HepG2 (cell line): ENCODE results near the gene PFN1. TPM values are rescaled to one million over a fixed set of nuclear protein-coding genes. Genes with fewer than 3 reads are reported as not detected.
A peak's percentile ranks its signal among the peaks of the same experiment; 100 is the strongest.

ENCODE experiments used
- ARID3A ChIP-seq: IDR thresholded peaks from 2 replicates; pipeline ENCODE4 v1.6.1; 2012; ENCODE audit warnings: low read depth, low read length, improper control_type of control experiment
- CREM ChIP-seq, 2 experiments: sonication (generic) in 1 of 2; formaldehyde crosslinking in 1 of 2; IDR thresholded peaks; 2 replicates each; pipeline versions ENCODE4 v1.4.0 to v1.6.1; 2016 to 2020; ENCODE audit warnings: antibody characterized with exemption in 1 of 2, mild to moderate bottlenecking in 1 of 2, missing genetic modification reagents in 1 of 2
- ERF ChIP-seq: IDR thresholded peaks from 2 replicates; pipeline ENCODE4 v1.6.1; 2018; ENCODE audit warnings: missing biosample characterization, missing genetic modification reagents
- GABPA ChIP-seq, 2 experiments: IDR thresholded peaks; 2 replicates each; pipeline ENCODE4 v1.6.1; 2011 to 2016; ENCODE audit warnings: low read depth in 2 of 2, low read length in 1 of 2, missing biosample characterization in 1 of 2, missing genetic modification characterization in 1 of 2
- HDAC1 ChIP-seq: sonication (generic); formaldehyde crosslinking; IDR thresholded peaks from 2 replicates; pipeline ENCODE4 v1.5.1; 2020; ENCODE audit warnings: mild to moderate bottlenecking, missing genetic modification reagents
- HNF4A ChIP-seq: sonication (generic); formaldehyde crosslinking; IDR thresholded peaks from 2 replicates; pipeline ENCODE4 v1.4.0; 2020; ENCODE audit warnings: missing genetic modification reagents
- KDM4B ChIP-seq: sonication (generic); formaldehyde crosslinking; IDR thresholded peaks from 2 replicates; pipeline ENCODE4 v1.4.0; 2020; ENCODE audit warnings: missing genetic modification reagents
- PAWR ChIP-seq: sonication (generic); formaldehyde crosslinking; IDR thresholded peaks from 2 replicates; pipeline ENCODE4 v1.4.0; 2020; ENCODE audit warnings: missing genetic modification reagents, mild to moderate bottlenecking, borderline replicate concordance
- ZFY ChIP-seq: sonication (generic); formaldehyde crosslinking; IDR thresholded peaks from 2 replicates; pipeline ENCODE4 v1.4.0; 2020; ENCODE audit warnings: missing genetic modification reagents
- ZNF329 ChIP-seq: sonication (generic); formaldehyde crosslinking; IDR thresholded peaks from 2 replicates; pipeline ENCODE4 v1.9.0; 2021; ENCODE audit warnings: low read depth, mild to moderate bottlenecking, missing genetic modification reagents
- ZNF615 ChIP-seq: sonication (generic); formaldehyde crosslinking; IDR thresholded peaks from 2 replicates; pipeline ENCODE4 v1.5.0; 2020; ENCODE audit warnings: mild to moderate bottlenecking, missing genetic modification reagents, borderline replicate concordance
- ZNF883 ChIP-seq: sonication (generic); formaldehyde crosslinking; IDR thresholded peaks from 2 replicates; pipeline ENCODE4 v1.5.1; 2020; ENCODE audit warnings: mild to moderate bottlenecking, missing genetic modification reagents; ENCODE audit errors: not compliant biosample characterization
- polyA plus RNA-seq, 8 experiments: library from polyadenylated mRNA; depleted of rRNA in 3 of 8; stranded (reverse) in 7 of 8; unstranded in 1 of 8; fragments of >200 nt; fragmentation: Illumina TruSeq in 4 of 8; extraction: Trizol in 4 of 8; gene quantifications; 2 replicates each; pipeline versions ENCODE4 v1.2.1 to v1.2.3, GENCODE V29; 2011 to 2016; ENCODE audit warnings: low read depth in 4 of 8, missing spikeins in 1 of 8, mixed read lengths in 1 of 8; ENCODE audit not compliant: insufficient read depth in 1 of 8
- total RNA-seq, 5 experiments: library from RNA; depleted of rRNA; stranded (reverse); fragments of >200 nt; fragmentation: Illumina TruSeq; extraction: Trizol; gene quantifications; 2 replicates each; pipeline ENCODE4 v1.2.3, GENCODE V29; 2016; ENCODE audit warnings: low read depth in 1 of 5
- TF ChIP-seq, protein P1 (sequence below): sonication (generic); formaldehyde crosslinking; IDR thresholded peaks from 2 replicates; pipeline ENCODE4 v1.5.0; 2020; ENCODE audit warnings: mild to moderate bottlenecking, missing genetic modification reagents, borderline replicate concordance
- TF ChIP-seq, protein P2 (sequence below): sonication (generic); formaldehyde crosslinking; IDR thresholded peaks from 2 replicates; pipeline ENCODE4 v1.4.0; 2020; ENCODE audit warnings: missing genetic modification reagents, borderline replicate concordance
- TF ChIP-seq, protein P3 (sequence below): sonication (generic); formaldehyde crosslinking; IDR thresholded peaks from 2 replicates; pipeline ENCODE4 v1.4.0; 2020; ENCODE audit warnings: missing genetic modification reagents, borderline replicate concordance
- TF ChIP-seq, protein P4 (sequence below): sonication (generic); IDR thresholded peaks from 2 replicates; pipeline ENCODE4 v1.6.1; 2016; ENCODE audit warnings: low read depth, borderline replicate concordance

Gene PFN1
- total and polyA plus RNA-seq, 2 of the 13 experiments (the other 11 are each of a cell fraction or from before 2014, with no cell fraction given) = 494 to 613 TPM

GRCh38 chr17:4966844-4967538 lies 18.7 kb upstream of the PFN1 start (continued):
- 0 out of 2 replicates have a peak, but pooled peaks have one; percentile 46 for TF ChIP-seq ERF (CRISPR knock-in tag)
- peak; percentile 44; the same call in 1 of the 2 replicates for TF ChIP-seq ARID3A
- TF ChIP-seq ZNF615 (CRISPR knock-in tag) = 0 out of 2 replicates have a peak, but pooled peaks have one; percentile 56
- TF ChIP-seq ZNF883 = peak; percentile 37
- no peak for TF ChIP-seq PAWR (CRISPR knock-in tag)
- no peak; the same call in 1 of the 2 replicates for TF ChIP-seq ZFY (CRISPR knock-in tag)
- no peak for TF ChIP-seq ZNF329 (CRISPR knock-in tag)
- TF ChIP-seq, protein P1, sequence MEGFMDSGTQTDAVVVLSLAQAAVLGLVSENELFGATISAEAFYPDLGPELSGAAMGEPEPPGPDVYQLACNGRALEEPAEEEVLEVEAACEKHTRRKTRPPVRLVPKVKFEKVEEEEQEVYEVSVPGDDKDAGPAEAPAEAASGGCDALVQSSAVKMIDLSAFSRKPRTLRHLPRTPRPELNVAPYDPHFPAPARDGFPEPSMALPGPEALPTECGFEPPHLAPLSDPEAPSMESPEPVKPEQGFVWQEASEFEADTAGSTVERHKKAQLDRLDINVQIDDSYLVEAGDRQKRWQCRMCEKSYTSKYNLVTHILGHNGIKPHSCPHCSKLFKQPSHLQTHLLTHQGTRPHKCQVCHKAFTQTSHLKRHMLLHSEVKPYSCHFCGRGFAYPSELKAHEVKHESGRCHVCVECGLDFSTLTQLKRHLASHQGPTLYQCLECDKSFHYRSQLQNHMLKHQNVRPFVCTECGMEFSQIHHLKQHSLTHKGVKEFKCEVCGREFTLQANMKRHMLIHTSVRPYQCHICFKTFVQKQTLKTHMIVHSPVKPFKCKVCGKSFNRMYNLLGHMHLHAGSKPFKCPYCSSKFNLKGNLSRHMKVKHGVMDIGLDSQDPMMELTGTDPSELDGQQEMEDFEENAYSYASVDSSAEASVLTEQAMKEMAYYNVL (CRISPR knock-in tag) = no peak; the same call in 1 of the 2 replicates
- no peak for TF ChIP-seq KDM4B
- TF ChIP-seq, protein P2, sequence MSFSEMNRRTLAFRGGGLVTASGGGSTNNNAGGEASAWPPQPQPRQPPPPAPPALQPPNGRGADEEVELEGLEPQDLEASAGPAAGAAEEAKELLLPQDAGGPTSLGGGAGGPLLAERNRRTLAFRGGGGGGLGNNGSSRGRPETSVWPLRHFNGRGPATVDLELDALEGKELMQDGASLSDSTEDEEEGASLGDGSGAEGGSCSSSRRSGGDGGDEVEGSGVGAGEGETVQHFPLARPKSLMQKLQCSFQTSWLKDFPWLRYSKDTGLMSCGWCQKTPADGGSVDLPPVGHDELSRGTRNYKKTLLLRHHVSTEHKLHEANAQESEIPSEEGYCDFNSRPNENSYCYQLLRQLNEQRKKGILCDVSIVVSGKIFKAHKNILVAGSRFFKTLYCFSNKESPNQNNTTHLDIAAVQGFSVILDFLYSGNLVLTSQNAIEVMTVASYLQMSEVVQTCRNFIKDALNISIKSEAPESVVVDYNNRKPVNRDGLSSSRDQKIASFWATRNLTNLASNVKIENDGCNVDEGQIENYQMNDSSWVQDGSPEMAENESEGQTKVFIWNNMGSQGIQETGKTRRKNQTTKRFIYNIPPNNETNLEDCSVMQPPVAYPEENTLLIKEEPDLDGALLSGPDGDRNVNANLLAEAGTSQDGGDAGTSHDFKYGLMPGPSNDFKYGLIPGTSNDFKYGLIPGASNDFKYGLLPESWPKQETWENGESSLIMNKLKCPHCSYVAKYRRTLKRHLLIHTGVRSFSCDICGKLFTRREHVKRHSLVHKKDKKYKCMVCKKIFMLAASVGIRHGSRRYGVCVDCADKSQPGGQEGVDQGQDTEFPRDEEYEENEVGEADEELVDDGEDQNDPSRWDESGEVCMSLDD = no peak
- peak; percentile 69 for TF ChIP-seq HDAC1 (CRISPR knock-in tag)
- TF ChIP-seq, protein P3, sequence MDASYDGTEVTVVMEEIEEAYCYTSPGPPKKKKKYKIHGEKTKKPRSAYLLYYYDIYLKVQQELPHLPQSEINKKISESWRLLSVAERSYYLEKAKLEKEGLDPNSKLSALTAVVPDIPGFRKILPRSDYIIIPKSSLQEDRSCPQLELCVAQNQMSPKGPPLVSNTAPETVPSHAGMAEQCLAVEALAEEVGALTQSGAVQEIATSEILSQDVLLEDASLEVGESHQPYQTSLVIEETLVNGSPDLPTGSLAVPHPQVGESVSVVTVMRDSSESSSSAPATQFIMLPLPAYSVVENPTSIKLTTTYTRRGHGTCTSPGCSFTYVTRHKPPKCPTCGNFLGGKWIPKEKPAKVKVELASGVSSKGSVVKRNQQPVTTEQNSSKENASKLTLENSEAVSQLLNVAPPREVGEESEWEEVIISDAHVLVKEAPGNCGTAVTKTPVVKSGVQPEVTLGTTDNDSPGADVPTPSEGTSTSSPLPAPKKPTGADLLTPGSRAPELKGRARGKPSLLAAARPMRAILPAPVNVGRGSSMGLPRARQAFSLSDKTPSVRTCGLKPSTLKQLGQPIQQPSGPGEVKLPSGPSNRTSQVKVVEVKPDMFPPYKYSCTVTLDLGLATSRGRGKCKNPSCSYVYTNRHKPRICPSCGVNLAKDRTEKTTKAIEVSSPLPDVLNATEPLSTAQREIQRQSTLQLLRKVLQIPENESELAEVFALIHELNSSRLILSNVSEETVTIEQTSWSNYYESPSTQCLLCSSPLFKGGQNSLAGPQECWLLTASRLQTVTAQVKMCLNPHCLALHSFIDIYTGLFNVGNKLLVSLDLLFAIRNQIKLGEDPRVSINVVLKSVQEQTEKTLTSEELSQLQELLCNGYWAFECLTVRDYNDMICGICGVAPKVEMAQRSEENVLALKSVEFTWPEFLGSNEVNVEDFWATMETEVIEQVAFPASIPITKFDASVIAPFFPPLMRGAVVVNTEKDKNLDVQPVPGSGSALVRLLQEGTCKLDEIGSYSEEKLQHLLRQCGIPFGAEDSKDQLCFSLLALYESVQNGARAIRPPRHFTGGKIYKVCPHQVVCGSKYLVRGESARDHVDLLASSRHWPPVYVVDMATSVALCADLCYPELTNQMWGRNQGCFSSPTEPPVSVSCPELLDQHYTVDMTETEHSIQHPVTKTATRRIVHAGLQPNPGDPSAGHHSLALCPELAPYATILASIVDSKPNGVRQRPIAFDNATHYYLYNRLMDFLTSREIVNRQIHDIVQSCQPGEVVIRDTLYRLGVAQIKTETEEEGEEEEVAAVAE (CRISPR knock-in tag) = peak; percentile 48
- peak; percentile 50 for TF ChIP-seq GABPA (IDR thresholded peaks at IDR 0.05; ENCODE audit: low read depth, low read length)
- no peak; the same call in 1 of the 2 replicates for TF ChIP-seq GABPA (CRISPR knock-in tag; IDR thresholded peaks at IDR 0.05; ENCODE audit: low read depth)
- no peak for TF ChIP-seq HNF4A (CRISPR knock-in tag)
- TF ChIP-seq, protein P4, sequence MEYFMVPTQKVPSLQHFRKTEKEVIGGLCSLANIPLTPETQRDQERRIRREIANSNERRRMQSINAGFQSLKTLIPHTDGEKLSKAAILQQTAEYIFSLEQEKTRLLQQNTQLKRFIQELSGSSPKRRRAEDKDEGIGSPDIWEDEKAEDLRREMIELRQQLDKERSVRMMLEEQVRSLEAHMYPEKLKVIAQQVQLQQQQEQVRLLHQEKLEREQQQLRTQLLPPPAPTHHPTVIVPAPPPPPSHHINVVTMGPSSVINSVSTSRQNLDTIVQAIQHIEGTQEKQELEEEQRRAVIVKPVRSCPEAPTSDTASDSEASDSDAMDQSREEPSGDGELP = 0 out of 2 replicates have a peak, but pooled peaks have one; percentile 6
- peak; percentile 77 for TF ChIP-seq CREM (IDR thresholded peaks at IDR 0.05)
- no peak for TF ChIP-seq CREM (CRISPR knock-in tag; IDR thresholded peaks at IDR 0.05)
